ENCODE measurements around the gene LRRC10. TPM values are rescaled to one million over a fixed set of nuclear protein-coding genes. Genes with fewer than 3 reads are reported as not detected.

Gene LRRC10, protein sequence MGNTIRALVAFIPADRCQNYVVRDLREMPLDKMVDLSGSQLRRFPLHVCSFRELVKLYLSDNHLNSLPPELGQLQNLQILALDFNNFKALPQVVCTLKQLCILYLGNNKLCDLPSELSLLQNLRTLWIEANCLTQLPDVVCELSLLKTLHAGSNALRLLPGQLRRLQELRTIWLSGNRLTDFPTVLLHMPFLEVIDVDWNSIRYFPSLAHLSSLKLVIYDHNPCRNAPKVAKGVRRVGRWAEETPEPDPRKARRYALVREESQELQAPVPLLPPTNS
- under 1 TPM in 3 of 12 donors, not detected in 9; 0.07 to 0.11 (median 0.08) TPM for polyA plus RNA-seq (ENCODE audit: insufficient read length in 12 of 12)
- long read RNA-seq, donor 1 = 0 reads
- long read RNA-seq, donor 2 = 0 reads
- long read RNA-seq, donor 3 = 0 reads
- long read RNA-seq, donor 4 = 0 reads
- long read RNA-seq, donor 5 = 0 reads
- long read RNA-seq, donor 6 = 0 reads
- long read RNA-seq, donor 7 = 0 reads
- long read RNA-seq, donor 8, partial matches to known transcripts = 0 of 1 reads
- long read RNA-seq, donor 8, other reads (novel, unspliced or antisense) = 0 of 1 reads
- long read RNA-seq, donor 9 = 0 reads
- long read RNA-seq, donor 10 = 0 reads
- long read RNA-seq, donor 11 = 0 reads

- no peak for DNase-seq
These were observed at the start of gene LRRC10 for GRCh38 chr12:69610729-69611128. LRRC10 (minus strand) TSS chr12:69610907; CDS start chr12:69610838, 69 bp downstream.

DNA sequence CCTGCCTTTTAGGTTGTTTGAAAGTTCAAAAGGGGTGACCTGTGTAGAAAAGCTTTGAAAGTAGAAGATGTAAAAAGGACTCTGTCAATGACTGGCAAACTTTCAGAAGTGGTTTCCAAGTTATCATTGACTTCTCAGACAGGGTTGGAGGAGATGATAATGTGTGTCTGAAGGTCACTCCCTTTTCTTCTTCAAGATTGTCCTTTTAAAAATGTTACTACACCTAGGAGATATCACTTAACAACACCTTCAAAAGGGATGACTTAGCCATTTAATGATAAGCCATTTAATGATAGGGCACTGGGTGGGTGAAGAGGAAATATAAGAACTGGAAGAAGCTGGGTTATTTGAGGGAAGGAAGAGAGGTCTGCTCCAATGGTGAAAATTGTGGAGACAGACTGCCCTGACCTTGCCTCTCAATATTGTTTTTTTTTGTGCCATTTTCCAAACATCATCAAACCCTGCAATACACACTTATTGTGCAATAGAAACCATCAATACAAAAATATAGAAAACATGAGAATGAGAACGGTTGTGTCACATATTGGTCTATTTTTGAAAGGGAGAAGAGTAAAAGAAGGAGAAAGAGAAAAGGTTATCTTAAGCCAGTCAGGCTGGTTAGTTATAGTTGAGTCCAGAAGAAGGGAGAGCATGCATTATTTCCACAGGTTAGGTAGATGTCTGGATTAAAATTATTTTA lies 49.6 kb upstream of the LRRC10 start:
- no peak for DNase-seq

- no peak for DNase-seq
These were observed 47.5 kb upstream of the LRRC10 start for GRCh38 chr12:69658203-69658602.

GRCh38 chr12:69657376-69658137 lies 46.9 kb upstream of the LRRC10 start:
- peak; percentile 5 for DNase-seq

DNA sequence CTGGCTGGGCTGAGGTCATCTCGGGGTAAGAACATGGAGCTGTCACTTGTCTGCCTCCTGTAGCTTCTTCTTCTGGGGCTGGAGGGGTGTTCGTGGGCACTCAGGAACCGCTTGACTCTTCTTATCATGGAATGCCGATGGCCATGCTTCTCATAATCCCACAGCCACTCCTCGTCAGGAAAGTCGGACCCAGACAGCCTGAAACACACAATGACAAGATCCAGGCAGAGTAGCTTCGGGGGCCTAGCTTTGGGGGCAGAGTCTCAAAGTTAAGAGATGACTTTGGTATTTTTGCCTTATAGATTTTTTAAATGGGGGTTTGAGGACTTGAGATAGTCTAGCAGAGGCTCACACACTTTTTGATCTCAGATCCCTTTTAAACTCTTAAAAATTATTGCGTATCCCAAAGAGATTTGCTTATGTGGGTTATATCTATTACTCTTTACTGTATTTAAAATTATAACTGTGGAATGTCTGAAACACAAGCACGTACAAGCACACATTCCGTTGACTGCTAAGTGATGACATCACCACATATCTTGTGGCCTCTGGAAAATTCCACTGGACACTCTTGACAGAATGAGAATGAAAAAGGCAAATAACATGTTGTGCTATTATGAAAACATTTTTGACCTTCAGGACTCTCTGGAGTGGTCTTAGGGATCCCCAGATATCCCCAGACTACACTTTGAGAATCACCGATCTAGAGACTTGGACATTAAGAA lies 45.1 kb upstream of the LRRC10 start:
- DNase-seq = peak; percentile 13

- DNase-seq = no peak
These were observed 43.0 kb upstream of the LRRC10 start for GRCh38 chr12:69653703-69654102.

DNA sequence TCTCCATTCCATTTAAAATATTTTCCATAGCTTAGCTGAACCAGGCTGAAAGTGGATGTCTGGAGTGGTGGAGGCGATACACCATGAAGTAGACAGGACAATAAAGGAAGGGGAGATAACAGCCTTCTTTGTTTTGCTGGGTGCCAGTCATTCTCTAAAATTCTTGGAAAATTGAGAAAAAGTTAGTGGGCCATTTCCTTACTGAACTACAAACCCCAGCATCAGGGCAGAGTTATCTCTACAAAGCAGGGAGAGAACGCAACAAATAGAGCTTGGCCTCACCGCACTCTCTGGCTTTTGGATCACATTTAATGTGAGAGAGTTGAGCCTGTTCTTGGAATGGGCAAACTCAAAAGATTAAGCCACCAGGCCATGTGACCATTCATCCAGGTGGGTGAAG lies 41.2 kb upstream of the LRRC10 start:
- DNase-seq = no peak

DNA sequence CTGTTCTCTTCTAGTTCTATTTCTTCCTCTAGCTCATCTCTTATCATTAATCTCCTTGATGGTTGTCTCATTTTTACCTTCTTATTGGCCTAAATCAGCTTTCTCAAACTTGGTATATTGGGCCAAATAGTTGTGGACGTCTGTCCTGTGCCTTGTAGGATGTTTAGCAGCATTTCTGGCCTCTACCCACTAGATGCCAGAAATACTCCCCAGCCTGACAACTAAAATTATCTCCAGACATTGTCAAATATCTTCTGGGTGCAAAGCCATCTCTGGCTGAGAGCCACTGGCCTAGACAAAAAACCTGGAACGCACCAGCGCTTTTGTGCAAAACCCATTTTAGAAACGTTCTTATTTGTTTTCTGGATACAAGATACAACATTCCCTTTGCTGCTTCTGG lies 38.8 kb upstream of the LRRC10 start:
- no peak for DNase-seq

- DNase-seq = no peak
These were observed 37.8 kb upstream of the LRRC10 start for GRCh38 chr12:69648476-69648875.

GRCh38 chr12:69647178-69647577 lies 36.5 kb upstream of the LRRC10 start:
- no peak for DNase-seq

- DNase-seq = no peak
These were observed 34.3 kb upstream of the LRRC10 start for GRCh38 chr12:69645031-69645430.

DNA sequence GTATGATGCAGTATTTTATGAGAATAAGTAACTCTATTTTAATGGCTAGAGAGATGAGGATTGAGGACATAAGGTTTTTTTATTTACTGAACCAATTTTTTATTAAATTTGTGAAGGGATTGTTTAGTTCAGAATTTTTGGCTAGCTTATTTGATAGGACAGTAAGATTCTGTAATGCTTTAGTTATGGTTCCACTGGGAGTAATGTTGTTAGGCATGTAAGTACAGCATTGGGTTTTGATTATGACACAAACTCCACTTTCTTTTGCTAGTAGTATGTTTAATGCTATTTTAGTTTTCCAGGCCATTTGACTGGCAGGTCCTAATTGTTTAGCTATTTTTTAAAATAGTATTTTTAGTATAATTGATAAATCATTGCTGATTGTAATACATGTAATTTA lies 33.8 kb upstream of the LRRC10 start:
- no peak for DNase-seq

GRCh38 chr12:69642531-69642930 lies 31.8 kb upstream of the LRRC10 start:
- no peak for DNase-seq

DNA sequence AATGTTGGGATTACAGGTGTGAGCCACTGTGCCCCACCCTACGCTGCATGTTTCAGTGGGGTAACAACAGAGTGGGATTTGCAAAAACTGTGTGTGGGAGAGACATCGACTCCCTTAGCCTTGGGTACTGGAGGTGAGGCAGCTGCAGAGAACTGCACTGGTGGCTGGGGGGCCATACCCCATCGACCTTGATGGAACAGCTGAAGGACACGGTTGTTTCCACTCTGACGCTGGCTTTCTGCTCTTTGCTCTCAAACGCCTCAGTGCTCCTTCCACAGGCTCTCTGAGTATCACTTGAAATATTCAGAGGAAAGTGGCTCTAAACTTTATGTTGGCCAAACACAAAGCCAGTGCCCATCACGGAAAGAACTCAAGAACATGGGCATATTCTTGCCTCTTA lies 30.8 kb upstream of the LRRC10 start:
- DNase-seq = no peak

GRCh38 chr12:69639400-69640016 lies 28.8 kb upstream of the LRRC10 start:
- DNase-seq = peak; percentile 33

DNA sequence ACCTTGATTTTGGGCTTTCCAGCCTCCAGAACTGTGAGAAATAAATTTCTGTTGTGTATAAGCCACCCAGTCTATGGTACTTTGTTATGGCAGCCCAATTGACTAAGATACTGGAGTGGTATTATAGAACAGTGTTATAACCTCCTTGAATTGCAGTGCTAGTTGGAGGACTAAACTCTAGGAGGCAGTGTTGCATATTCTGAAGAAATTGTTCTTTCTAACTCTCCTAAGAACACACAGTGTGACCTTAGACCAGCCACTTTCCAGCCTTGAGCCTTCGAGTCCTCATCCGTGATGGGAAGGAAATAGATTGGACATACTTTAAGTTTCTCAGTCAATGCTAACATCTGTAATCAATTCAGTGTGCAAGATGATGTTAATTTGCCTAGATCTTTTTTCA lies 22.4 kb upstream of the LRRC10 start:
- DNase-seq = no peak

GRCh38 chr12:69630191-69630590 lies 19.5 kb upstream of the LRRC10 start:
- no peak for DNase-seq

- no peak for DNase-seq
These were observed 16.8 kb upstream of the LRRC10 start for GRCh38 chr12:69627501-69627900.

DNA sequence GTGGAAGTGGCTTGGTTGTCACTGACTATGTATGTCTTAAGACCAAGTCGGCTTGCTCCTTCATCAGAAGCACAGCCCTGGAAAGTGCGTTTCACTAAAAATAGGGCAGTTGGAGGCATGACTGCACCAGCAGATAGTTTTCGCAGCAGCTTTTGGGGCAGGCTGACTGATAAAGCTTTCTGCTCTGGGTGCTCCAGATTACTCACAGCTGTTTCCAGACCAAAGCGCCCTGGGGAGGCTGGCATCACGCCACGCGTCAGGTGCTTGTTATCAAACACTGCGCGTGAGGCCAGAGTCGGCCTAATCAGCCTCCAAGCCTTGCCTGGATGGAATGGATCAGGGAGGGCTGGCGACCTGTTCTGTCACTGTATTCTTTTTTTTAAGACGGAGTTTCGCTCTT lies 13.3 kb upstream of the LRRC10 start:
- no peak for DNase-seq

GRCh38 chr12:69621551-69621950 lies 10.8 kb upstream of the LRRC10 start:
- no peak for DNase-seq

GRCh38 chr12:69620921-69621320 lies 10.2 kb upstream of the LRRC10 start:
- no peak for DNase-seq

Measured in muscle of arm (tissue), 14 donors.